Measurements from ENCODE around the gene HMX1. TPM values are rescaled to one million over a fixed set of nuclear protein-coding genes. Genes with fewer than 3 reads are reported as not detected.

Gene HMX1
- total and polyA plus RNA-seq, 2 donors from 2014 or later = not detected

DNA sequence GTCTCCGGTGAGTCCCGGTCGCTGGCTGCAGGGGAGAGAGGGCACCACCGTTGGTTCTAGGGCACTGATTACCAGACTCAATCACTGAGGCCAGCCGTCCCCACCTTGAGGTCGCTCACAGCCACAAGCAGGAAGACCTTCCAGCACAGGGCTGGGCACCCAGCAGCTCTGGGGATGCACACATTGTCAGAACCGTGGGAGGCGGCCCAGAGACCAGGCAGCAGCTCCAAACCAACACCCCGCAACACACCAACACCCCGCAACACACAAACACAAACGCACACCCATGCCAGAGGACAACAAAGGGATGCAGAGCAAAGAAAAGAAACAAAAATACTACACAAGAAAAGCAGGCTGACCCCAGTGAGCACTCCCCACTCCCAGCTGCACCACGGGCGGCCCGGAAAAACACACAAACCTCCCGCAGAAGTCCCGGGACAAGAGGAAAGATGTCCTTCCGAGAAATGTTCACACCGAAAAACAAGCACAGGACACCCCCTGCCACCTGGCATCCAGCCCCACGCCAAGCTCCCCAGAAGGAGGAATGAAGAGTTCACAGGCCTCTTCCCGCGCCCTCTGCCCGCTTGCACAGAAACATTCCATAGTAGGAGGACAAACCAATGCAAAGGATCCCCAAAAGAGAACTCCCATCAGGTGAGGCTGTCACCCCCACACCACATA, 3.2 kb downstream of the HMX1 start:
- no peak for DNase-seq
- Histone ChIP-seq H3K36me3 (ENCODE audit: control insufficient read depth in 2 of 3, insufficient read depth in 3 of 3, low read length in 3 of 3) (no peaks in the 10 kb centered on the region), H3K4me3 (ENCODE audit: low read length in 3 of 3) (no peak overlapping the region), H3K9me3 (ENCODE audit: control insufficient read depth in 2 of 3, insufficient read depth in 1 of 3, low read length in 3 of 3) (no peaks in the 10 kb centered on the region), H3K27ac (ENCODE audit: low read depth in 2 of 2, low read length in 2 of 2) (no peak overlapping the region), H3K4me1 (ENCODE audit: control insufficient read depth in 2 of 3, insufficient read depth in 2 of 3, low read depth in 1 of 3, low read length in 3 of 3) (no peaks in the 10 kb centered on the region), H3K27me3 (ENCODE audit: control insufficient read depth, insufficient read depth, low read length) (peaks cover 65% of the 10 kb centered on the region), H3K9ac (ENCODE audit: low read length in 3 of 3) (no peak overlapping the region)
- TF ChIP-seq, protein P1, sequence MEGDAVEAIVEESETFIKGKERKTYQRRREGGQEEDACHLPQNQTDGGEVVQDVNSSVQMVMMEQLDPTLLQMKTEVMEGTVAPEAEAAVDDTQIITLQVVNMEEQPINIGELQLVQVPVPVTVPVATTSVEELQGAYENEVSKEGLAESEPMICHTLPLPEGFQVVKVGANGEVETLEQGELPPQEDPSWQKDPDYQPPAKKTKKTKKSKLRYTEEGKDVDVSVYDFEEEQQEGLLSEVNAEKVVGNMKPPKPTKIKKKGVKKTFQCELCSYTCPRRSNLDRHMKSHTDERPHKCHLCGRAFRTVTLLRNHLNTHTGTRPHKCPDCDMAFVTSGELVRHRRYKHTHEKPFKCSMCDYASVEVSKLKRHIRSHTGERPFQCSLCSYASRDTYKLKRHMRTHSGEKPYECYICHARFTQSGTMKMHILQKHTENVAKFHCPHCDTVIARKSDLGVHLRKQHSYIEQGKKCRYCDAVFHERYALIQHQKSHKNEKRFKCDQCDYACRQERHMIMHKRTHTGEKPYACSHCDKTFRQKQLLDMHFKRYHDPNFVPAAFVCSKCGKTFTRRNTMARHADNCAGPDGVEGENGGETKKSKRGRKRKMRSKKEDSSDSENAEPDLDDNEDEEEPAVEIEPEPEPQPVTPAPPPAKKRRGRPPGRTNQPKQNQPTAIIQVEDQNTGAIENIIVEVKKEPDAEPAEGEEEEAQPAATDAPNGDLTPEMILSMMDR (IDR thresholded peaks at IDR 0.05; ENCODE audit: borderline replicate concordance, extremely low read depth, insufficient read depth) = no peak
- intact Hi-C loops (cut with DNase I) = no loop called here
- FAIRE-seq = no peak

DNA sequence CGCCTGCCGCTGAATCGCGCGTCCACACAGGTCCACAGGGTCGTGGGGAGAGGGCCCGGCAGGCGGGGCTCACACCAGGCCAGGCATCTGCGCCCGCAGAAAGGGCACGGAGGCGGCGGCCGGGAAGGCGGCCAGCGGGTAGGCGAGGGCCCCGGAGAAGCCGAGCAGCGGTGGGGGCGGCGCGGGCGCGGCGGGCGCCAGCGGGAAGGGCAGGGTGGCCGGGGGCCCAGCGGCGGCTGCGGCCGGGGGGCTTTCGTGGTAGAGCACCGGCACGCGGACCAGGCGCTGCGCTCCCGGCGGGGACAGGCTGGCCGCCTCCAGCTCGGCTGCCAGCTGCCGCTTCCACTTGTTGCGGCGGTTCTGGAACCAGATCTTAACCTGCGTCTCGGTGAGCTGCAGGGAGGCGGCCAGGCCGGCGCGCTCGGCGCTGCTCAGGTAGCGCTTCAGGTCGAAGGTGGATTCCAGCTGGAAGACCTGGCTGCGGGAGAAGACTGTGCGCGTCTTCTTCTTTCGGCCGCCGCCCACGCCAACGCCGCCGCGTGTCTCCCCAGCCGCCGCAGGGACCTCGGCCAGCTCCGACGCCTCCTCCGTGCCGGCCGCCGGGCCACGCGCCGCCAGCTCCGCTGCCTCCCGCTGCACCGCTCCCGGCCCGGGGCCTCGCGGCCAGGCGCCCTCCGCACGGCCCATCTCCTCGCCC, 3.9 kb downstream of the HMX1 start:
- no peak for DNase-seq
- no peaks in the 10 kb centered on the region for H3K4me1 ChIP-seq (ENCODE audit: control insufficient read depth in 2 of 3, insufficient read depth in 2 of 3, low read depth in 1 of 3, low read length in 3 of 3)
- no peak for FAIRE-seq
- no peaks in the 10 kb centered on the region for H3K9me3 ChIP-seq (ENCODE audit: control insufficient read depth in 2 of 3, insufficient read depth in 1 of 3, low read length in 3 of 3)
- H3K27me3 ChIP-seq (ENCODE audit: control insufficient read depth, insufficient read depth, low read length) = peaks cover 65% of the 10 kb centered on the region
- no peaks in the 10 kb centered on the region for H3K36me3 ChIP-seq (ENCODE audit: control insufficient read depth in 2 of 3, insufficient read depth in 3 of 3, low read length in 3 of 3)
- H3K4me3 ChIP-seq (ENCODE audit: low read length in 3 of 3) = no peak overlapping the region
- H3K9ac ChIP-seq (ENCODE audit: low read length in 3 of 3) = no peak overlapping the region
- intact Hi-C loops (cut with DNase I) = no loop called here
- TF ChIP-seq, protein P1 (IDR thresholded peaks at IDR 0.05; ENCODE audit: borderline replicate concordance, extremely low read depth, insufficient read depth) = no peak
- no peak overlapping the region for H3K27ac ChIP-seq (ENCODE audit: low read depth in 2 of 2, low read length in 2 of 2)

DNA sequence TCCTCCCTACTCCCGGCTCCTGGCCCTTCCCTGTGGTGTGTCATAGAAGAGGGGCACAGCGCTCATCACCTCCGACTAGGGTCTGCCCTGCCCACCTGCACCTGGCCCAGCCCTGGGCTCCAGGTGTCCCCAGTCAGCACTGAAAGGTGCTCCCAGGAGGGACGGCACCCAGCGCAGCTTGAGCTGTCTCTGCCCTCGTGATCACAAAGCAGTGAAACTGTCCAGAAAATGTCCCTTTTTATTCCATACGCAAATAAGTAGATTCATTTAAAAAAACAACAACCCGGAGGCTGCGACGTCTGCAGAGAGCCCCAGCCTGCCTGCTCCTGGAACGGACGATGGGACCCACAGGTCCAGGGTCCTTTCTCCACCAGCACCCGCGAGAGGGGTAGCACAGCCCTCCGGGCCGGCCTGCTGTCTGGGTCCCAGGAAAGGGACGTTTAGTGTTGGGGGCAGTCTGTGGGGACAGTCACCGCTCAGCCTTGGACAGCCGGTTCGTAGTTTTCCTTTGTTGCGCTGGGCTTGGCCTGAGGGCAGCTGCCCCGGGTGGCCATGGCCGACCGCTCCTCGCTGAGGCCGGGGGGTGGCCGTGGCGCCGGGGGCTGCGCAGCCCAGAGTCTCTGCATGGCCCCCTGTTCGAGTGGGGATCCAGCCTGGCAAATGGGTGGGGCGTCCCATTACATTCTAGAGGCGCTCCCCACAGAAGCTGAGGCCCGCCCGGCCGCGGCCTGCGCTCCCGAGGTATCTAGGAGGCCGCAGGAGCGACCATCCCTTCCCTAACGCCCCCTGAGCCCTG, 4.6 kb downstream of the HMX1 start:
- TF ChIP-seq, protein P1 (IDR thresholded peaks at IDR 0.05; ENCODE audit: borderline replicate concordance, extremely low read depth, insufficient read depth) = no peak
- peaks cover 65% of the 10 kb centered on the region for H3K27me3 ChIP-seq (ENCODE audit: control insufficient read depth, insufficient read depth, low read length)

More for the DNA sequence above, 4.6 kb downstream of the HMX1 start:
- Histone ChIP-seq H3K9ac (ENCODE audit: low read length in 3 of 3) (no peak overlapping the region), H3K4me3 (ENCODE audit: low read length in 3 of 3) (no peak overlapping the region), H3K4me1 (ENCODE audit: control insufficient read depth in 2 of 3, insufficient read depth in 2 of 3, low read depth in 1 of 3, low read length in 3 of 3) (no peaks in the 10 kb centered on the region), H3K36me3 (ENCODE audit: control insufficient read depth in 2 of 3, insufficient read depth in 3 of 3, low read length in 3 of 3) (no peaks in the 10 kb centered on the region), H3K27ac (ENCODE audit: low read depth in 2 of 2, low read length in 2 of 2) (no peak overlapping the region), H3K9me3 (ENCODE audit: control insufficient read depth in 2 of 3, insufficient read depth in 1 of 3, low read length in 3 of 3) (no peaks in the 10 kb centered on the region)
- FAIRE-seq = no peak
- intact Hi-C loops (cut with DNase I) = no loop called here
- DNase-seq = no peak

All from kidney (tissue), 14 donors.